ENCODE data around the gene CHSY1. TPM values are rescaled to one million over a fixed set of nuclear protein-coding genes. Genes with fewer than 3 reads are reported as not detected.

Gene CHSY1
- total RNA-seq, 1 donor from 2014 or later = 33.2 TPM

DNA sequence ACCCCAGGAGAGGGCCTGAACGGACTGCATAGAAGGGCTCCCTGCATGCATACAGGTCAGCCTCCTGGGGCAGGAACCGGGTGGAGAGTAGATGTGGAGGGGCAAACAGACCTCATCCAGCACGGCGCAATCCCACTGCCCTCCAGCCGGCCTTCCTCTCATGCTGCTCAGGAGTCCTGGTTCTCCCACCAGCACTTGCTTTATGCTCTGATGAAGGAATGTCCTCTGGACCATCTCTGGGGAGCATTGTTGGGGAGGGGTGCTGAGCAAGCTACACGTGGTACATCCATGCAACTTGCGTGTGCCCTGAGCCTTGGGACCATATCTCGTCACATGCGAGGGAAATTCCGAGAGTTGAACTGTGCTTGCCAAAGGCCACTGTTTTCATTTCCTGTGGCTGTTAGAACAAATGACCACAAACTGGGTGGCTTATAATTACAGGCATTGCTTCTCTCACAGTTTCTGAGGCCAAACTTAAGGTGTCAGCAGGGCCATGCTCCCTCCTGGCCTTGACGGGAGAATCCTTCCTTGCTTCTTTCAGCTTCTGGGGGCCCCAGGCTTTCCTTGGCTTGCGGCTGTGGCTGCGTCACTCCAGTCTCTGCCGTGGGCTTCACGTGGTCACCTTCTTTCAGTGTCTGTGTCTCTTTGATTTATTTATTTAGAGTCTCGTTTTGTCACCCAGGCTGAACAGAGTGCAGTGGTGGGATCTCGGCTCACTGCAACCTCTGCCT lies 13.2 kb upstream of the CHSY1 start:
- H3K27ac Mint-ChIP-seq = no peak overlapping the region
- H3K27me3 Mint-ChIP-seq = peaks cover 3% of the 10 kb centered on the region
- H3K4me1 Mint-ChIP-seq (ENCODE audit: low read depth) = no peaks in the 10 kb centered on the region
- no peaks in the 10 kb centered on the region for H3K9me3 Mint-ChIP-seq (ENCODE audit: low read depth)
- no peak for TF ChIP-seq CTCF (IDR thresholded peaks at IDR 0.05; ENCODE audit: unreplicated experiment)
- H3K36me3 Mint-ChIP-seq (ENCODE audit: insufficient read depth) = peaks cover 5% of the 10 kb centered on the region
- DNase-seq (ENCODE audit: low spot score, unreplicated experiment) = no peak
- H3K4me3 Mint-ChIP-seq (ENCODE audit: low read depth) = no peak overlapping the region

GRCh38 chr15:101264011-101264410 lies 12.2 kb upstream of the CHSY1 start:
- Mint-ChIP-seq H3K4me1 (ENCODE audit: low read depth) (no peaks in the 10 kb centered on the region), H3K9me3 (ENCODE audit: low read depth) (no peaks in the 10 kb centered on the region), H3K27me3 (peaks cover 6% of the 10 kb centered on the region), H3K36me3 (ENCODE audit: insufficient read depth) (no peaks in the 10 kb centered on the region), H3K27ac (no peak overlapping the region), H3K4me3 (ENCODE audit: low read depth) (no peak overlapping the region)
- no peak for DNase-seq (ENCODE audit: low spot score, unreplicated experiment)
- no peak for TF ChIP-seq CTCF (IDR thresholded peaks at IDR 0.05; ENCODE audit: unreplicated experiment)

DNA sequence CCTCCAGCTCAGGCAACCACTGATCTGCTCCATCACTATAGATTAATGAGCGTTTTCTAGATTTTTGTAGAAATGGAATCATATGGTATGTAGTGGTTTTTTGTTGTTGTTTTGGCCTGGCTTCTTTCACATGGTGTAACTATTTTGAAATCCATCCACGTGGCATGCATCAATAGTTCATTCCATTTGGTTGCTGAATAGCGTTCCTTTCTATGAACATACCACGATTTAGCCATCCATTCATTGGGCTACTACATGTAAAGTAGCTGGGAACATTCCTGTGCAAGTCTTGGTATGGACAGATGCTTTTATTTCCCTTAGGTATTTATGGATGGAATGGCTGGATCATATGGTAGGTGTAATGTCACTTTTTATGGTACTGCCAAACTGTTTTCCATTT lies 10.7 kb upstream of the CHSY1 start:
- no peaks in the 10 kb centered on the region for H3K9me3 Mint-ChIP-seq (ENCODE audit: low read depth)
- TF ChIP-seq CTCF (IDR thresholded peaks at IDR 0.05; ENCODE audit: unreplicated experiment) = no peak
- no peak for DNase-seq (ENCODE audit: low spot score, unreplicated experiment)

GRCh38 chr15:101258238-101259144 lies 6.6 kb upstream of the CHSY1 start:
- no peak for DNase-seq (ENCODE audit: low spot score, unreplicated experiment)
- H3K9me3 Mint-ChIP-seq (ENCODE audit: low read depth) = no peaks in the 10 kb centered on the region
- TF ChIP-seq CTCF (IDR thresholded peaks at IDR 0.05; ENCODE audit: unreplicated experiment) = peak; percentile 91
- peaks cover 20% of the 10 kb centered on the region for H3K27me3 Mint-ChIP-seq
- no peak overlapping the region for H3K4me3 Mint-ChIP-seq (ENCODE audit: low read depth)
- H3K27ac Mint-ChIP-seq = peak overlapping the region; percentile 79
- H3K4me1 Mint-ChIP-seq (ENCODE audit: low read depth) = peaks cover 13% of the 10 kb centered on the region
- no peaks in the 10 kb centered on the region for H3K36me3 Mint-ChIP-seq (ENCODE audit: insufficient read depth)

More for the DNA sequence above, 10.7 kb upstream of the CHSY1 start:
- Mint-ChIP-seq H3K36me3 (ENCODE audit: insufficient read depth) (no peaks in the 10 kb centered on the region), H3K27me3 (peaks cover 12% of the 10 kb centered on the region), H3K4me1 (ENCODE audit: low read depth) (peaks cover 3% of the 10 kb centered on the region), H3K27ac (no peak overlapping the region), H3K4me3 (ENCODE audit: low read depth) (no peak overlapping the region)

DNA sequence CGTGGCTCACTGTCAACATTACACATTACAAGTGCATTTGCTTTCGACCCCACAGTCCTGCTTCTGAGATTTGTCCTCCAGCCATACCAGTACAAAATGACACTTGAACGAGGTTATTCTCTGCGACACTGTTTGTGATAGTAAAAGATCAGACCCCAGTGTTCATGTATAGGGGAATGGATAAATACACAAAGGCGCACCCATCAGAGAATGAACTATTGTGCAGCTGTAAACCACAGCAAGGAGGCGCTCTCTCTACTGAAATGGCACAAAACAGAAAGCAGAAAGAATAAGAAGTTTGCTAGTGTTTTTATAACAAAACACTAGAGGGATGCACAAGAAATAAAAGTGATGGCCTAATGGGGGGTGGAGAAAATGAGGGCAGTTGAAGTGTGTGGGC lies 4.9 kb upstream of the CHSY1 start:
- Mint-ChIP-seq H3K27ac (no peak overlapping the region), H3K36me3 (ENCODE audit: insufficient read depth) (no peaks in the 10 kb centered on the region), H3K4me3 (ENCODE audit: low read depth) (no peak overlapping the region), H3K9me3 (ENCODE audit: low read depth) (no peaks in the 10 kb centered on the region), H3K27me3 (peaks cover 25% of the 10 kb centered on the region), H3K4me1 (ENCODE audit: low read depth) (peaks cover 17% of the 10 kb centered on the region)
- no peak for DNase-seq (ENCODE audit: low spot score, unreplicated experiment)
- peak; percentile 31 for TF ChIP-seq CTCF (IDR thresholded peaks at IDR 0.05; ENCODE audit: unreplicated experiment)

Measured in progenitor cell of endocrine pancreas (in vitro differentiated cells).